Skeletal muscle tissue (tissue), 4 donors: Measurements from ENCODE around the gene GFRA1. TPM values are rescaled to one million over a fixed set of nuclear protein-coding genes. Genes with fewer than 3 reads are reported as not detected.

Source experiments
- H3K27ac ChIP-seq: one replicate; pipeline ENCODE4 v1.7.0; 2013; ENCODE audit warnings: mild to moderate bottlenecking, low read depth, low read length, inconsistent platforms
- H3K27me3 ChIP-seq, 3 donors: one replicate each; pipeline ENCODE4 v1.7.0; 2013; ENCODE audit warnings: low read length in 3 of 3; ENCODE audit not compliant: control insufficient read depth in 3 of 3, insufficient read depth in 3 of 3
- H3K36me3 ChIP-seq, 3 donors: one replicate each; pipeline ENCODE4 v1.7.0; 2013; ENCODE audit warnings: low read length in 3 of 3; ENCODE audit not compliant: control insufficient read depth in 3 of 3, insufficient read depth in 3 of 3
- H3K4me1 ChIP-seq, 3 donors: one replicate each; pipeline ENCODE4 v1.7.0; 2013; ENCODE audit warnings: low read length in 3 of 3, mild to moderate bottlenecking in 3 of 3; ENCODE audit not compliant: control insufficient read depth in 3 of 3, insufficient read depth in 3 of 3
- H3K4me3 ChIP-seq, 3 donors: one replicate each; pipeline ENCODE4 v1.7.0; 2013; ENCODE audit warnings: low read length in 3 of 3
- H3K9ac ChIP-seq, 3 donors: one replicate each; pipeline ENCODE4 v1.7.0; 2013; ENCODE audit warnings: low read length in 3 of 3, mild to moderate bottlenecking in 3 of 3, moderate library complexity in 2 of 3, low read depth in 1 of 3
- H3K9me3 ChIP-seq, 3 donors: one replicate each; pipeline ENCODE4 v1.7.0; 2013; ENCODE audit warnings: low read length in 3 of 3; ENCODE audit not compliant: control insufficient read depth in 3 of 3
- total RNA-seq: library from RNA; depleted of rRNA; stranded (reverse); fragments of >200 nt; gene quantifications from one replicate; pipeline ENCODE4 v1.2.3, GENCODE V29; 2014
- donor health status: Osteomylitis.

GFRA1 gene
- total RNA-seq, 1 donor from 2014 or later = 24.0 TPM

GRCh38 chr10:116185199-116185867 is 87.7 kb downstream of the GFRA1 start:
- no peak overlapping the region for H3K27ac ChIP-seq
- no peak overlapping the region for H3K9ac ChIP-seq
- no peaks in the 10 kb centered on the region for H3K36me3 ChIP-seq
- H3K4me1 ChIP-seq = no peaks in the 10 kb centered on the region
- no peaks in the 10 kb centered on the region for H3K27me3 ChIP-seq
- no peaks in the 10 kb centered on the region for H3K9me3 ChIP-seq
- no peak overlapping the region for H3K4me3 ChIP-seq

- Histone ChIP-seq H3K9ac (no peak overlapping the region), H3K9me3 (no peaks in the 10 kb centered on the region), H3K36me3 (no peaks in the 10 kb centered on the region), H3K4me3 (no peak overlapping the region), H3K4me1 (no peaks in the 10 kb centered on the region), H3K27me3 (no peaks in the 10 kb centered on the region), H3K27ac (no peak overlapping the region)
These were observed 88.6 kb downstream of the GFRA1 start for GRCh38 chr10:116184512-116184794.

DNA sequence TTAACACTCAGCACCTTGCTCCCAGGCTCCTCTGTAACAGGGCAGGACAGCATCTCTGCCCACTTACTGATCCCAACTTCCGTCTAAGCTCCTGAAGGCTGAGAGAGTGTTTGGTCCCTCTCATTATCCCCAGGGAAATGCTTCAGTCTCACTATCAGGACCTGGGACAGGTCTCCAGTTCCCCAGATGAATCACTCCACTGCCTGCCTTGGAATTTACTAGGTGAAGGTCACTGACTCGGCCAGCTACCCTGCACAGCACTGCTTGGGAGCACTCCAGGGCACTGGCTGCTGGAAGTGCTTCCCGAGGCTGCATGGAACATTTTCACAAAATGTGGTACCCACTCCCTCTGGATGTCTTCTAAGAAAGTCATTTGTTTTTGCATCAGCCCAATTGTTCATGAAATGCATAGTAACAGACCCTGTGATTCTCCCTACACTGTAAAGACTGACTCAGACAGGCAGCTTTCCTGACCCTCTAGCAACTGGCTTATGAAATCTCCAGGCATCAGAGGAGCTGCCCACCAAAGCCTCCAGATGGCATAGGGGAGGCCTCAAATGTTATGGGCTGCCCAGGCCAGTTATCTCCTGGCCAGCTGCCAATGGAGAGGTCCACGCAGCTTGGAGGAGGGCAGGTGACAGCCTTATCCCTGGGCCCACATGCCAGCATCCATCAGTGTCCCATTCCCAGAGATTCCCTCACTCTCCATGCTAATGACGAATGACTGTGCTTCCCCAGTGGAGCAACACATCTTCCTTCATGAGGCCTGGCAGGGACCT is 89.1 kb downstream of the GFRA1 start:
- Histone ChIP-seq H3K4me3 (no peak overlapping the region), H3K9ac (no peak overlapping the region), H3K27ac (no peak overlapping the region), H3K36me3 (no peaks in the 10 kb centered on the region), H3K9me3 (no peaks in the 10 kb centered on the region), H3K4me1 (no peaks in the 10 kb centered on the region), H3K27me3 (no peaks in the 10 kb centered on the region)

DNA sequence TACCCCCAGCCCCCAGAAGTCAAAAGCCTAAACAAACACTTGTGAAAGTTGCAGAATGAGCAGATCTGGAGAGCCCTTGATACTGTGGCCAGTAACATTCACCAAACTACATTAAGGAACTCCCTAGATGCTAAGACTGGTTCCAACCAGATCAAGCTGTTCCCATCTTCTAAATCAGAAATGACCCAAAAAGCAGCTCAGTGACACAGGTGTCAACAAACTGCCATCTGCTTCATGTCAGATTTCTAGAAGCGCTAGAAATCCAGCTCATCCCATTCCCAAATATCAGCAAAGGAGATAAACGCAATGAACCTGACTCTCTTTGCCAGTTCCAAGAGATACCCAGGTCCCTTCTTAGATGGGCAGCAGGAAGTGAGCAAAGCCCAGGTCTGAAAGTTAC is 90.6 kb downstream of the GFRA1 start:
- Histone ChIP-seq H3K4me1 (peaks cover 0 to 3% (median 0%) of the 10 kb centered on the region in 3 donors), H3K36me3 (no peaks in the 10 kb centered on the region), H3K27ac (no peak overlapping the region), H3K4me3 (no peak overlapping the region), H3K27me3 (no peaks in the 10 kb centered on the region), H3K9me3 (no peaks in the 10 kb centered on the region), H3K9ac (no peak overlapping the region)

DNA sequence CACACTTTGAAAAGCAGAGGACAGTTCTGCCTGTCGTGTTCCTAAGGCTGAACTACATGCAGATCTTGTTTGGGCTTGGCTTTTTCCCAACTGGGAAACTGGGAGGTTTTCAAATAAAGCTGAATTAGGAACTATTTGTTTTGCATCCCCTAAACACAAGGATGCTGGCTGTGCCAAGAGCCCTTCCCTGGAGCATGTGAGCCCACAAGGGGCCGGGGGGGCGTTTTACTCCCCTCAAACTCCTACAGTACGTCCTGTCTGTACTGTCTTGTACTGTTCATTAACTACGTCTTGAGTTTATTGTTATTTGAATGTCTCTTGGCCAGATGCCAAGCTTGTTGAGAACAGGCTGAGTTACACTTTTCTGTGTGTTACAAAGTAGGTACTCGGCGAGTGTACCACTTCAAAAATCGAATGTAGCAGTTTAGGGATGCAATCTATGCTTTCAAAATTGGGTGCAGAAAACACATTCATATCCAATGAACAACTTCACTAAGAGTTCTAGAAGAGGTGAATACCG is 94.9 kb downstream of the GFRA1 start:
- Histone ChIP-seq H3K27ac (no peak overlapping the region), H3K4me1 (peaks cover 0 to 3% (median 0%) of the 10 kb centered on the region in 3 donors), H3K4me3 (no peak overlapping the region), H3K9me3 (no peaks in the 10 kb centered on the region), H3K27me3 (no peaks in the 10 kb centered on the region), H3K9ac (no peak overlapping the region), H3K36me3 (no peaks in the 10 kb centered on the region)

GRCh38 chr10:116175231-116175630 is 97.8 kb downstream of the GFRA1 start:
- Histone ChIP-seq H3K9me3 (no peaks in the 10 kb centered on the region), H3K4me1 (peaks cover 0 to 3% (median 0%) of the 10 kb centered on the region in 3 donors), H3K27me3 (no peaks in the 10 kb centered on the region), H3K4me3 (no peak overlapping the region), H3K27ac (no peak overlapping the region), H3K36me3 (no peaks in the 10 kb centered on the region), H3K9ac (no peak overlapping the region)

DNA sequence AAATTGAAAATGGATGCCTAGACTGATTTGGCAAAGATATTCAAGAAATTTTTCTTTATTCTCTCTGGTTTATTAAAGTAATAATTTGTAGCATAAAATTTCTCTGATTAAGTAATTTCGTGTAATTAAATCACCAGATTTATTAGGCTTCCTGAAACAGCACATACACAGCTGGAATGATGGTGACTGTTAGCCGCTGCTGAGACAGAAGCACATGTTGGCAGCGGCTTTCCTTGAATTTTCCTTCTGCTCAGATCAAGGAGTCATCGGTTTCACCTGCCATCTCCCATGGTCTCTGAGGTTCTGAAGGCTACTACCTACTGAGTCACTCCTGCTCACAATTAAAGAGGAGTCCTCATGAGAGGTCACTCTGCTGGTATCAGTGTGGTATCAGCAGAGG is 101.5 kb downstream of the GFRA1 start:
- Histone ChIP-seq H3K27ac (no peak overlapping the region), H3K9ac (no peak overlapping the region), H3K4me1 (no peaks in the 10 kb centered on the region), H3K9me3 (no peaks in the 10 kb centered on the region), H3K4me3 (no peak overlapping the region), H3K27me3 (no peaks in the 10 kb centered on the region), H3K36me3 (no peaks in the 10 kb centered on the region)

- no peak overlapping the region for H3K4me3 ChIP-seq
- no peaks in the 10 kb centered on the region for H3K36me3 ChIP-seq
- no peaks in the 10 kb centered on the region for H3K27me3 ChIP-seq
- no peak overlapping the region for H3K27ac ChIP-seq
- H3K4me1 ChIP-seq = no peaks in the 10 kb centered on the region
- H3K9me3 ChIP-seq = no peaks in the 10 kb centered on the region
- no peak overlapping the region for H3K9ac ChIP-seq
These were observed 102.2 kb downstream of the GFRA1 start for GRCh38 chr10:116170815-116171250.

GRCh38 chr10:116169782-116170445 is 103.1 kb downstream of the GFRA1 start:
- H3K9me3 ChIP-seq = no peaks in the 10 kb centered on the region
- H3K27me3 ChIP-seq = no peaks in the 10 kb centered on the region
- H3K4me1 ChIP-seq = no peaks in the 10 kb centered on the region
- no peak overlapping the region for H3K4me3 ChIP-seq
- no peak overlapping the region for H3K9ac ChIP-seq
- H3K27ac ChIP-seq = no peak overlapping the region
- H3K36me3 ChIP-seq = no peaks in the 10 kb centered on the region

- H3K9ac ChIP-seq = no peak overlapping the region
- H3K4me3 ChIP-seq = no peak overlapping the region
- H3K36me3 ChIP-seq = no peaks in the 10 kb centered on the region
- no peaks in the 10 kb centered on the region for H3K27me3 ChIP-seq
- no peak overlapping the region for H3K27ac ChIP-seq
- no peaks in the 10 kb centered on the region for H3K9me3 ChIP-seq
- no peaks in the 10 kb centered on the region for H3K4me1 ChIP-seq
These were observed 104.3 kb downstream of the GFRA1 start for GRCh38 chr10:116168745-116169144.
